GM18517 (cell line): Measurements from ENCODE around the gene ERAP2.
"Not testable (repeated sequence)": the region's sequence is repeated elsewhere in the genome, so short reads cannot be mapped to it uniquely, and the experiment has no call there.

Source experiments
- ATAC-seq: cut with Tn5 transposase; IDR thresholded peaks from one replicate; pipeline ENCODE4 v1.9.1; 2021; ENCODE audit warnings: mild to moderate bottlenecking, moderate library complexity; ENCODE audit not compliant: unreplicated experiment

The ERAP2 gene

DNA sequence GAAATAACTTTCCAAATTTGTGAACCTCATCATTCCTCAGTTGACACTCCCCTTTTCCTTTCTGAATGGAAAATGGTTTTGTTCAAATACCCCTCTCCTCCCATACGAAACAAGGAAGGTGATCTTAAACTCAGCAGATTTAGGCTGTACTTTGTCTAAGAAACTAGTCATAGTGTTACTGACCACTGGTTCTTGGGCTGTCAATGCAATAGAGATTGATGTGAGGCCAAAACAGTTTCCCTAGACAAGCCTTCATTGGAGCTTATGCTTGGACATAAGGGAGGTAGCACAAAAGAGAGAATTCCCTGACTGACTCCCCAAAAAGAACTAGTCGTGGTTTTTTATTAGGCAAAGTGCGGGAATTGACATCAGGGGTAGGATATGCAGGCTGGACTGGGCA, 54.3 kb downstream of the ERAP2 start:
- ATAC-seq, result no peak

- ATAC-seq, result not testable (repeated sequence)
Observed at GRCh38 chr5:96931037-96931436, 54.7 kb downstream of the ERAP2 start.

DNA sequence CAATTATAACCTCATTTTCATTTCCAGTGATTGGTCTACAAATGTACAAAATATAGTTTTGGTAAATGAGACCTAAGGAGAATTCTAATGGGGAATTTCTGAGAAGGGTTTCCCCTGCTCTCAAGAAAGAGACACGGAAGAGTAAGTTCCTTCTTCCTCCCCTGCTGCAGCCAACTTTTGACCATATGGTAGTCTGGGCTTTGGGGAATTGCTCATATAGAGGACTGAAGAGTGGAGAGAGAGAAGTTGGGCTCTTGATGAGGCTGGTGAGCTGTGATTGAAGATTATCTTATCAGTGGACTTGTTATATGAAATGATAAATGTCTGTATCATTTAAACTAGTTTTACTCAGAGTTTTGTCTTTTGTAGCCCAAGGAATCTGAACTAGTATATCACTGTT, 55.3 kb downstream of the ERAP2 start:
- ATAC-seq, result no peak

GRCh38 chr5:96932026-96932425, 55.7 kb downstream of the ERAP2 start:
- no peak for ATAC-seq

DNA sequence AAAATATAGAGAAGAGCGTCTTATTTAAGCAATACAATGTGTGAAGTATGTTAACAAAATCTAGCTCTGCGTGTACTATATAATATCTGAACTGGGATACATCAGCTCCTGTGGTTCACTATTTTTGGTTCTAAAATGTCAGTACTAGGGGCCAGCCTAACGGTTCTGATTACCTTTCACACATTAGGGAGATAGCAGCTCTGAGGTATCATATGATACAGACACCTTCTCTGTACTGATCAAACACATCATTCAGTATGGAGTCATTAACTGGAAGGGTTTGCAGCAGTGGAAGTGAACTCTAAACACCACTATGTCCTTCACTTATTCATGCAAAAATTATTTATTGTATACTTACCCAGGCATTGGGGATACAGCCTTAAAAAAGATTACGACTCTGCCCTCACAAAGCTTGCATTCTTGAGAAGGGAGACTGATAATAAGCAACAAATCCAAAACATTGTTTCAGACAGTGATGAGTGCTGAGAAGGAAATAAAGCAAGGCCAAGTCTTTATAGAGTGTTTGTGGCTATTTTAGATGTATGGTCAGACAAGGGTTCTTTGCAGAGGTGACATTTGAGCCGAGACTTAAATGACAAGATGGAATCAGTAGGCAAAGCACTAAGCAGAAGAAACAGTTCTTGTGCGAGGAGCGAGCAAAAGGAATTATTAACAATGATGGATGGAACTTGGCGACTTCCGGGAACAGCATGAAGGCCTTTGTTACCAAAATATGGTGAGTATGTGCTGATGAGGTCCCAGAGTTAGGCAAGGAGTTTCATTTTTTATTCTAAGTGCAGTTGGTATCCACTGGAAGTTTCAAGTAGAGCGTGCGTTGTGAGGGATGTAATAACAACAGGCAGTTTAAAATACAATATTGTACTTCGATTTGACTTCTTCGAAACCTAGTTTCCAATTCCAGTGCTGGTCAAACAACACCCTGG, 57.7 kb downstream of the ERAP2 start:
- ATAC-seq, result no peak

- peak; percentile 63 for ATAC-seq
Observed at GRCh38 chr5:96934708-96935558, 58.6 kb downstream of the ERAP2 start.

DNA sequence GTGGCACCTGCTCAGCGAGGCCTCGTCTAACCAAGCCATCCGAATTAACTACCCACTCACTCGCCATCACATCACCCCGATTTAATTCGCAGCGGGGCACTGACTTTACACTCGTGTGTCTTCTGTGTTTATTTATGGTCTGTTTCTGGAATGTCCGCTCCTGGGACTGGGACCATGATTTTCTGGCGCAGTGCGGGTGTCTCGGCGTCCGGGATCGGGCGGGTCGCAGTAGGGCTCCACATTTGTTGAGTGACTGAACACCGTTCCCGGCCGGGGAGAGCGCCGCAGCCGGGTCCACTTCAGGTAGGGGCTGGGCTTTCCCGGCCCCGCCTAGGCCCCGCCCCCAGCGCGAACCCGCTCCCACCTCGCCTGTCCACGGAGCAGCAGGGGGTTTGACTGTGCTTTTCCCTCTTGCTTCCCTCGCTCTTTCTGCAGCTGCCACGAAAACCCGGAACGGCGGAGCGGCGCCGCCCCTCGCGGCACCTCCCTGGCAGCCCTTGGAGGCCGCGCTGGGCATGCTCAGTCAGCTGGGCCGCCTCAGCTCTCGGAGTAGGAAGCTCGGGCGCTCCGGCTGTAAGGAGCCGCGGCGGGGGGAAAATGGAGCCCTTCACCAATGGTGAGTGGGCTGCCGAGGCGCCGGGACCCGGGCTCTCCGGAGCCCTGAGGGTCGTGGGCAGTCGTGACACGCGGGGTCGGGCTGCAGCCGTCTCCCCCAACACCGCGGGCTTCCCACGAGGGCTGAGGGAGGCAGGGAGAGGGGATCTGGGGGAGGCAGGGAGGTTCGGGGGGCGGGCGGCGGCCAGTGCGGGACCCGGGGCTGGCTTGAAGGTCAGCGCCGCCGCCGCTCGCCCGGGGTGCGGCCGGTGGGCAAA, 59.5 kb downstream of the ERAP2 start, which contains the start of gene LNPEP:
TSS of gene LNPEP (plus strand) at position 522 of the 872 bp plus-strand sequence. CDS start at position 598, 76 bp downstream.
- ATAC-seq, result peak; percentile 51

- ATAC-seq, result no peak
Observed at GRCh38 chr5:96936431-96937320, 60.4 kb downstream of the ERAP2 start.

- no peak for ATAC-seq
Observed at GRCh38 chr5:96940586-96940985, 64.3 kb downstream of the ERAP2 start.

DNA sequence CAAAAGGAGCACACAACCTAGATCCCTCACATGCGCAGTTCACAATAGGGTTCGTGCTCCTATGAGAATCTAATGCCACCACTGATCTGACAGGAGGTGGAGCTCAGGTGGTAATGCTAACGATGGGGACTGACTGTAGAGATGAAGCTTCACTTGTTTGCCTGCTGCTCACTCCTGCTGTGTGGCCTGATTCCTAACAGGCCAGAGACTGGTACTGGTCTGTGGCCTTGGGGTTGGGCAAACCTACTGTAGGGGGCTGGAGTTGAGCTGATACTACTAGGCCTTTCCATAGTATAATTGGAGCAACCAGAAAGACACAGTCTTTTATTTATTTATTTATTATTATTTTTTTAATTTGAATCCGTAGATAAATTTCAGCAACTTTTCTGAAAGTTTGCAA, 64.8 kb downstream of the ERAP2 start:
- ATAC-seq, result no peak

DNA sequence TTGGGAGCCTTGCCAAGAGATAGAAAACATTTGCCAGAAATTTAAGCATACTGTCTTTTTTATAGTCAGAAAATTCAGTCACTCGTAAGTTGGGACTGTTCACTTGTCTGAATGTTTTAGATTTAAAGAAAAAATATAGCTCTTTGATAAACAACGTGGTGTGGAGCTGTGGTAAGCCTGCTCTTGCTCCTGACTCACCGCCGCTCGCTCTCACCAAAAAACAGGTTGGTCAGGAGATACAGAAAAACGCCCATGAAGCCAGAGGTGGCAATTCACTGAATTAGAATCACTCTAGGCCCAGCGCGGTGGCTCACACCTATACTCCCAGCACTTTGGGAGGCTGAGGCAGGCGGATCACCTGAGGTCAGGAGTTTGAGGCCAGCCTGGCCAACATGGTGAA, 65.8 kb downstream of the ERAP2 start:
- no peak for ATAC-seq

DNA sequence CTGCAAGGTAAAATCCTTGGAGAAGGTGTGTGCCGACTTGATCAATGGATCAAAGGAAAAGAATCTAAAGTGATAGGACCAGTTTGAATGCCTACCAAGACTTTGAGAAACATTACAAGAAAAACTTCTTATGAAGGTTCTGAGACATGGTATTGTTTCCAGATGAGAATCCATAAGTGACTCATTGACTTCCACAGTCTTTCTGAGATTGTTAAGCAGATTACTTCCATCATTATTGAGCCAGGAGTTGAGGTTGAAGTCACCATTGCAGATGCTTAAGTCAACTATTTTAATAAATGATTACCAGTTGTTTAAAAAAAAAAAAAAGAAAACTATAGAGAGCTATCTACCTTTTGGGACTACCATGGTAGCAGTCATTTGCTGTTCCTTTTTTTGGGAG, 66.6 kb downstream of the ERAP2 start:
- no peak for ATAC-seq

DNA sequence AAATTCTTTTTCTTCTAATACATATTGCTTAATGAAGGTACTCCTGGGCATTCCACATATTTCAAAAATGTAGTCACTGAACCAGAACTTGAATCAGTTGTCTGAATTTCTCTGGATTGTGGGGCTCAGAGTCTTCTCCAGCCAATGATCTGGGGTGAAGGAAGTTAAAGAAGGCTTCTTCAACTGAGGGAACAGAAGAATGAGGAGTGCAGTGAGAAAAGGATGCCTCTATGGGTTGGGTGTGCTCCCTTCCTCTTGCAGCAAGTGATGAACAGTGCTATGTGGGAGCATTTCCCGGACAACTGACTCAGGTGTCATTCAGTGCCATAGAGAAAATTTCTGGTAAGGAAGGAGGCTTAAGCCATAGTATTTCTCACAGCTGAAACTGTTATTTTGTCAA, 67.5 kb downstream of the ERAP2 start:
- ATAC-seq, result no peak

DNA sequence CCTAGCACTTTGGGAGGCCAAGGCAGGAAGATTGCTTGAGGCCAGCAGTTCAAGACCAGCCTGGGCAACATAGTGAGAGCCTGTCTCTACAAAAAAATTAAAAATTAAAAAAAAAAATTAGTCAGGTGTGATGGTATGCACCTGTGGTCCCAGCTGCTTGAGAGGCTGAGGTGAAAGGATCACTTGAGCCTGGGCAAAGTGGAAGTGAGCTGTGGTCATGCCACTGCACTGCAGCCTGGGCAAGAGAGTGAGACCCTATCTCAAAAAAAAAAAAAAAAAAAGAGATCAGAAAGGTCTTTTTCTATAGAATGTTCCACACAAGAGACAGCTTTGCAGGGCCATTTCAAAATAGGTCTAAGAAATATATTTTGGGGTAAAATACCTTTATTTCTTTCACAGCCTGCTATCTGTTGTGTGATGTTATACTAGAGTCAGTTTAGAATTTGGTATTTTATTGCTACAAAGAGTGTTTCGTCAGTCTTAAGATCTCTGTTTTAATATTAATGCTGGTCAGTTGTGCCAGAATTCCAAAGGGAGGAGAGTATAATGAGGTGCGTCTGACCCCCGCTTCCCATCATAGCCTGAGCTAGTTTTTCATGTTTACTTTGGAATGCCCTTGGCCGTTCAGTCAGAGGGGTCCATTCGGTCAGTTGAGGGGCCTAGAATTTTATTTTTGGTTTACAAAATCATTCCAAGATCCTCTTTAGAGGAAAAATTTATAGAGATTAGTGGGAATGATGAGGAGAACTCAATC, 69.0 kb downstream of the ERAP2 start:
- ATAC-seq, result no peak

DNA sequence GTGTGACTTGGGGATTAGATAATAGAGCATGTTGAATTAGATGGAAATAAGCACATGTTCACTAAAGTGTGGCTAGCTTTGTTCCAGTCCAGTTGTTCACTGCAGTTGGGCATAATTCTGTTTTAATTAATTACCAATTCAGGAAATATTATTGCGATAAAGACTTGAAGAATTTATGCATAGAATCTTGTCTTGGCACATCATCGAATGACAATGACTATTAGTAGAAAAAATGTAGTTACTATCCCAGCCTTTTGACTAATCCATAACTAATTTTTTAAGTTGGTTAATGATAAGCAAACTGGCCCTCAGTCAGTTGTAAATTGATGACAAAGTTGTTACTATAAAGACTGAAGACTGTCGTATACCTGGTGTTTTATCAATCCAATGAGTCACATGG, 70.1 kb downstream of the ERAP2 start:
- no peak for ATAC-seq

- ATAC-seq, result no peak
Observed at GRCh38 chr5:96952118-96952750, 75.9 kb downstream of the ERAP2 start.

GRCh38 chr5:96952974-96953730, 76.9 kb downstream of the ERAP2 start:
- no peak for ATAC-seq
